ENCODE measurements around the gene OSBPL9. TPM values are rescaled to one million over a fixed set of nuclear protein-coding genes. Genes with fewer than 3 reads are reported as not detected.

OSBPL9 gene
- total RNA-seq, 2 donors from 2014 or later: 60.0 to 60.8 TPM

- Histone ChIP-seq H3K4me1 (peaks cover 0 to 44% of the 10 kb centered on the region in 2 donors), H3K27ac (peak overlapping the region; percentile 38 to 60)
- TF ChIP-seq CTCF (IDR thresholded peaks at IDR 0.05): no peak
Observed at GRCh38 chr1:51572365-51572764, 44.5 kb upstream of the OSBPL9 start.

DNA sequence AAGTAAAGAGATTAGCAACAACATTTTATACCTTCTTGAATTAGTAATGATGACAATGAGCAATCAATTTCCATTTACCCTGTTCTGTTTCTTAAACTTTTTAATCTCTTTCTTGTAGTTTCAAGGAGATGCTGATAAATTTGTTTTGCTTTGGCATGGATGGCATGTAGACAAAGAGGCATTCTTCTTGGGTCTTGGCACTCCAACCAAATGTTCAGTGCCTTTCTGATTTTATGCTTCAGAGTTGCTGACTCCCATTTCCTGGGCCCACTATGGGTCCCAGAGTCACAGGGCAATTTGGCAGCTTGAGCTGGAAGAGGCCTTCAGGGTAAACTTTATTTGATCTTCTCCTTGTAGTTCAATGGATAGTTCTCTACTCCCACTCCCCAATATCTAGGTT lies 42.1 kb upstream of the OSBPL9 start:
- TF ChIP-seq CTCF (IDR thresholded peaks at IDR 0.05): no peak
- DNase-seq (ENCODE audit: low spot score): no peak
- no peak overlapping the region for H3K4me3 ChIP-seq
- no peaks in the 10 kb centered on the region for H3K36me3 ChIP-seq
- no peaks in the 10 kb centered on the region for H3K27me3 ChIP-seq
- H3K4me1 ChIP-seq: peaks cover 0 to 30% of the 10 kb centered on the region in 2 donors
- H3K27ac ChIP-seq: no peak overlapping the region
- H3K9me3 ChIP-seq: no peaks in the 10 kb centered on the region

More at GRCh38 chr1:51572365-51572764, 44.5 kb upstream of the OSBPL9 start:
- H3K9me3 ChIP-seq: no peaks in the 10 kb centered on the region
- no peak for DNase-seq (ENCODE audit: low spot score)
- no peaks in the 10 kb centered on the region for H3K27me3 ChIP-seq
- H3K4me3 ChIP-seq: no peak overlapping the region
- no peaks in the 10 kb centered on the region for H3K36me3 ChIP-seq

GRCh38 chr1:51575406-51576084 lies 41.3 kb upstream of the OSBPL9 start:
- TF ChIP-seq CTCF (IDR thresholded peaks at IDR 0.05): no peak
- Histone ChIP-seq H3K9me3 (no peaks in the 10 kb centered on the region), H3K36me3 (no peaks in the 10 kb centered on the region), H3K27ac (no peak overlapping the region), H3K4me3 (no peak overlapping the region), H3K27me3 (no peaks in the 10 kb centered on the region), H3K4me1 (peaks cover 0 to 23% of the 10 kb centered on the region in 2 donors)
- no peak for DNase-seq (ENCODE audit: low spot score)

DNA sequence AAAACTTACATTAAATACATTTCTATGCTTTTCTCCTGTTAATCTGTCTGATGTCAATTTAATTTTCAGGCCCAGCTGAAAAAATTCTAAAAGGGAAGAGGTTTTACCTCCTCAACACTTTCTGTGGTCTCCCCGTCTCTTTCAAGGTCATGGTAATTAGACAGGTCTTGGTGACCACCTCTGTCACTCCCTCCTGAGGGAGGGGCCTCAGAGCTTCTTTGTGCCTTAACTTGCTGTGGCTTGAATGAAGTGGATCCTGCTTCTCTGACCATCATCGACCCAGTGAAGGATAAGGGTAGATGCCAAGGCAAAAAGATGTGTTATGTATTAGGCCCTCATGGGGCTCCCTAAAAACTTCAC lies 40.8 kb upstream of the OSBPL9 start:
- Histone ChIP-seq H3K36me3 (no peaks in the 10 kb centered on the region), H3K27ac (no peak overlapping the region), H3K9me3 (no peaks in the 10 kb centered on the region), H3K4me1 (peaks cover 0 to 20% of the 10 kb centered on the region in 2 donors), H3K27me3 (no peaks in the 10 kb centered on the region), H3K4me3 (no peak overlapping the region)
- no peak for TF ChIP-seq CTCF (IDR thresholded peaks at IDR 0.05)
- no peak for DNase-seq (ENCODE audit: low spot score)

DNA sequence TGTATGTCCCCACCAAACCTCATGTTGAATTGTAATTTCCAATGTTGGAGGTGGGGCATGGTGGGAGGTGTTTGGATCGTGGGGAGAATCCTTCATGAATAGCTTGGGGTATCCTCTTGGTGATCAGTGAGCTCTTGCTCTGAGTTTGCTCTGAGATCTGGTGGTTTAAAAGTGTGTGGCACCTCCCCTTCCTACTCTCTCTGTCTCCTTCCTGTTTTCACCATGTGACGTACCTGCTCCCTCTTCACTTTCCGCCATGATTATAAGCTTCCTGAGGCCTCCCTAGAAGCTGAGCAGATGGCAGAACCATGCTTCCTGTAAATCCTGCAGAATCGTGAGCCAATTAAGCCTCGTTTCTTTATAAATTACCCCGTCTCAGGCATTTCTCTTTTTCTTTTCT lies 40.0 kb upstream of the OSBPL9 start:
- H3K27me3 ChIP-seq: no peaks in the 10 kb centered on the region
- DNase-seq (ENCODE audit: low spot score): no peak
- no peak for TF ChIP-seq CTCF (IDR thresholded peaks at IDR 0.05)
- no peak overlapping the region for H3K4me3 ChIP-seq
- H3K27ac ChIP-seq: no peak overlapping the region
- H3K36me3 ChIP-seq: no peaks in the 10 kb centered on the region
- H3K4me1 ChIP-seq: peaks cover 0 to 12% of the 10 kb centered on the region in 2 donors
- no peaks in the 10 kb centered on the region for H3K9me3 ChIP-seq
